ENCODE results near the gene NT5C1A.

Gene NT5C1A

DNA sequence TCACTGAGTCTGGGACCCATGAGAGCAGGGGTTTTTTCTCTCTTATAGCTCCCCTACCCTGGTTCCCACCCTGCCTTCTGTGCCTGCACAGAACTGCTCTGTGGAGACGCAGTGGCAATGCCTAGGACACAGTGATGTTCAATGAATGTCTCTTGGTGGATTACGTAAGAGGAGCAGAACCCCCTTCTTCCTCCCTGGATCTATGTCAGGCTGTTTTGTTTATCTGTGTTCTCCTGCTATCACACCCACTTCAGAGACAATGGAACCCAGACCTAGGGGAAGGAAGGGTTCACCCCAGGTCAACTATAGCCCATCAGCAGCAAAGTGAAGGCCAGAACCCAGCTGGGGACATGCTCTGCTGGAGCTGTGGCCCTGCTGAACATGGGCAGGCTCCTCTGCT lies 17.3 kb upstream of the NT5C1A start:
- DNase-seq: no peak

DNA sequence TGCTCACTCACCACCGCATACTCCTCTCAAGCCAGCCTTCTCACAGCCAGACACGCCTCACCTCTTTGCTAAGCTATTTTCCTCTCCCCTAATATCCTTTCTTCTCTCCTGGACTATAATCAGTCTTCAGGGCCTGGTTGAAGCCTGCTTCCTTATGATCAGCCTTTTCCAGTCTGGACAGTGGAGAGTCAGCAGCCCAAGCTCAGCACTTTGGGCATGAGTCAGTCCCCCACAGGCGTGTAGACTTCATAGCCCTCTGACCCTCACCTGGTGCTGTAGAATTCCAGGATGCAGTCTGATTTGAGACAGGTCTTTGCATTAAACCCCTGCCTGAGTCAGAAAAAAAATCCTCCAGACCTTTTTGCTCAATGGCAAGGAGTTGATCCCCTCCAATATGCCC lies 16.8 kb upstream of the NT5C1A start:
- no peak for DNase-seq

DNA sequence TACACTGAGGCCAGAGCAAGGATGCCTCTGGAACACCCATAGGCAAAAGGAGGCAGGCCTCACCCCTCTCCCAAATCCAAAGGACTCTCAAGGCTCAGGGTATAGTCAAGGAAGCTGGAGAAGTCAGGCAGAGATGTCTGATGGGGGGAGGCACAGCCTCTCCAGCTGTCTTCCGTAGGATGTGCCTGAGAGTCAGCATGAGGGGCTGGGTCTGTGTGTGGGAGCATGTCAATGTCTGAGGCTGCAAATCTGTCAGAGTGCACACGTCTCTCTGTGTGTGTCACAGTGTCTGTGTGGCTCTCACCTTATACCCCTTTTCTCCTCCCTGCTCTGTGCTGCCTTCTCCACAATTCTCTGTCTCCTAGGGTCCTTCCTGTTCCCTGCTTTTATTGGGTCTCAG lies 15.3 kb upstream of the NT5C1A start:
- no peak for DNase-seq

DNA sequence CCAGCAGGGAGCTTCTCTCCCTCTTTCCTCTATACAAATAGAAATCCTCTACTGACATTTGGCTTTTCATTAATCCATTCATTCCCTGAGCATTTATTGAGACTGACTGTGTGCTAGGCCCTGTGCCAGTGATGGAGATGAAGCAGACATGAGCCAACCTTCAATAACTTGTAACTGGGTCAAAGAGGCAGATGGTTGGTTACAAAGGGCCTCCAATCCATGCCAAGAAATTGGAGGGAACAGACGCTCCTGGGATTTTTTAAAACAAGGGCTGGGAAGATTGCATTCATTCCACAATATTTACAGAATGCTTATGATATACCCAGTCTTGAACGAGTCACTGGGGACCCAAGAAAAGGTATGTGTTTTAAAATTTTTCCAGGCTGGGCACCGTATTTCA lies 13.2 kb upstream of the NT5C1A start:
- DNase-seq: no peak

DNA sequence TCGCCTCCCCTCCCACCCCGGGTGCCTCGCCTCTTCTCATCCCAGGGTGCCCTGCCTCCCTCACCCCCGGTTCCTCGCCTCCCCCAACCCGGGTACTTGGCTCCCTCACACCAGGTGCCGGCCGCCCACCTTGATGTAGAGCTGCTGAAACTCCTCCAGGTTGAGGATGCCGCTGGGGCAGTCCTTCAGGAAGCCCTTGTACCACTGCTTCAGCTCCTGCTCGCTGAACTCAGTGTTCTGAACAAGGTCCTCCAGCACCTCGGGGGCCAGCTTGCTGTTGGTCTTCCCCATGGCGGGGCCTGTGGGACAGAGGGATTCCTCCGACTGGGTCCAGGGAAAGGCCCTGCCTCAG lies 12.4 kb upstream of the NT5C1A start:
- DNase-seq: no peak

DNA sequence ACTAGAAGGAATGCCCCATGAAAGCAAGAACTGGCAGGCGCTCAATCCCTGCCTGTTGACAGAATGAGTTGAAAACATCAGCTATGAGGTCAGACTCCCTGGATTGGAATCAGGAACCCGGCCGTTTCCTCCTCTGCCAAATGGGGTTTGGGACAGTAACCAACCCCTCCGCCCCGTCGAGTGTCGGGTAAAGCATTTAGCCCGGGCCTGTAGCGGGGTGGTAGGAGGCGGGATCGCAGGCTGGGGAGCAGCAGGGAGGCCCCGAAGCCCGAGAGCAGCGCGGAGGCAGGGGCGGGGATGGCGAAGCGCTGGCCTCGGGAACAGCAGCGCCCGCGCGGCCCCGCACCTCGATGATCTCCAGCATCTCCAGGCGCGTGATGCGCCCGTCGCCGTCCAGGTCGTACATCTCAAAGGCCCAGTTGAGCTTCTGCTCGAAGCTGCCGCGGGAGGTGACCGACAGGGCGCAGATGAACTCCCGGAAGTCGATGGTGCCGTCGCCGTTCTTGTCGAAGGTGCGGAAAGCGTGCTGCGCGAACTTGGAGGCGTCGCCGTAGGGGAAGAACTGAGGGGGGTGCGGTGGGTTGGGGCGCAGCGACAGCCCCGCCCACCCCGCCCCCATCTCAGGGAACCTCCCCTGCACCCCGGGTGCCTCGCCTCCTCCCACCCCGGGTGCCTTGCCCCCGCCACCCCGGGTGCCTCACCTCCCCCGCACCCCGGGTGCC lies 11.8 kb upstream of the NT5C1A start:
- DNase-seq: peak; percentile 79

DNA sequence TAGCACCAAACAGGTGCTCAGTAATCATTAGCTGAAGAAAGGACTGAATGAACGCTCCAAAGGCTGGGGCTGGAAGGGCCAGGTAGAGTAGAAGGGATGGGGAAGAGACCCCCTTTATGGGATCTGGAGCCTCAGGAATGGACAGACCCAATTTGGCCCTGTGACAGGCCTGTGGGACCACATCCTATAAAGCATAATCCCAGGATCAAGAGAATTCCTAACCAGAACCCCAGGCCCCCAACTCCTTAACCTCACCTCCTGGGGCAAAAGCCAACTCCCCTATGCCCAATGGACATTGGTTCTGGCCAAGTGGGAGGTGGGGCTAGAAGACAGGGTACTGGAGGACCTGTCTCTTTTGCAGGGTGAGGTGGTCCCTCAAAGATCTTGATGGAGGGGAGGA lies 10.1 kb upstream of the NT5C1A start:
- DNase-seq: no peak

DNA sequence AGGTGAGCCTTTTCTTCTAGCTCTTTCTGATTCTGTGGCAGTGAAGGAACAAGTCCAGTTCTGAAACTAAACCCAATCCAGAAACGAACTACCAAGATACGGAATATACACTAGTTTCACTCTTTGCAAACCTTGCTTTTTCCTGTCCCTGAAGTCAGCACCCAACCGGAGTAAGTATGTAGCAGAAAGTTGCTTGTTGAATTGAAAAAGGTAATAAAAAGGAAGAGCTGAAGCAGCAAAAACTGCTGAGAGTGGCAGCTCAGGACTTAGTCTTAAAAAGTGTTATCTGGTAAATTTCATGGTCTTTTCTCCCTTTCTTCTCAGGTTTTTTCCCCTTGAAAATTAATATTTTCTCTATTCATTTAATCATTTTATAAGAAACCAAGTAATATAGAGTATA lies 9.4 kb upstream of the NT5C1A start:
- DNase-seq: no peak

DNA sequence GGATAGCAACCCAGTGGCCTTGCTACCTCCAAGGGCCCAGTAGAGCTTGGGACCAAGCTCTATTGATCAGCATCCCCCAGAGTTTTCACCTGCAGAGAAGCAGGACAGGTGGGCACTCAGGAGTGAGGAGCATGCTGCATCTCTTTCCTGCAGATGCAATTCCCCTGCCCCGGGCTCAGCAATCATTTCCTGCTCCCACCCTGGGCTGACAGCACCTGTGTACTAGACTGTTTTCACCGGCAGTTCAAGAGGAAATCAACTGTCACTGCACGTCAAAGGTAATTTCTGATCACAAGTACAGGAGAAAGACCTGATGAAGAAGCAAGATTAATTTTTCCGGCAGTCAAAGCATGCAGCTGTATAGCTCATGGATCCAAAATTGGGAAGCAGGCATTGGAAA lies 8.8 kb upstream of the NT5C1A start:
- DNase-seq: peak; percentile 24

DNA sequence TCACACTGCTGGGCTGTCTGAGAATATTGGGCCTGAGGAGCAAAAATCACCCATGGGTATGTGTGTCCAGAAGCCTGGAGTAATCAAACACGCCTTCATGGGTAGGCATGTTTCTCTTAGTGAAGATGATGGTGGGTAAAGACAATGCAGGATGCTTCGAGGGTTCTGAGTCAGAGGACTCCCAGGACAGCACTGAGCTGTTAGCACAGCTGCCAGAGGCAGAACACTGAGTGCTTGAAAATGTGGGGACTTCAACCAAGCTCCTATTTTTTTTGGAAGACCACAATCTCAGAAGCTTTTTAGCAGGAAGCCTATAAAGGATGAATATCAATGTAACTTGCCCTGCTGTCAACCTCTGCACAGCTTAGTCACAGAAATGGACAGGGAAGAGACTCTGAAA lies 7.9 kb upstream of the NT5C1A start:
- no peak for DNase-seq

DNA sequence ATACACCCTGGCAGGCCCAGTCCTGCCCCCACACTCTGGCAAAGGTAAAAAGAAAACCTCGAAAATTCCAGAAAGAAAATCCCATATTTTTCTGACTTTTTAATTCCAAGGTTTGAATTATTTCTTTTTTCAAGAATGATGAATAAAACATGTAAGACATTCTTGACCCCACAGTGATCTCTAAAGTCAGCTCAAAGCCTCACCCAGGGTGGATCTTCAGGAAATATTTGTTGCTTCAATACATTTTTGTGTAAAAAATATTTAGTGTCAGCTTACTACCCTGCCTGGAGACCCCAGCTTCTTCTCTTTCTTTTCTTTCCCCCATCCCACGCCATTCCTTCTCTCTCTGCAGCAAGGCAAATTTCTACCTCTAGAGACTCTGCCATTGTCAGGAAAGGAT lies 7.0 kb upstream of the NT5C1A start:
- no peak for DNase-seq

DNA sequence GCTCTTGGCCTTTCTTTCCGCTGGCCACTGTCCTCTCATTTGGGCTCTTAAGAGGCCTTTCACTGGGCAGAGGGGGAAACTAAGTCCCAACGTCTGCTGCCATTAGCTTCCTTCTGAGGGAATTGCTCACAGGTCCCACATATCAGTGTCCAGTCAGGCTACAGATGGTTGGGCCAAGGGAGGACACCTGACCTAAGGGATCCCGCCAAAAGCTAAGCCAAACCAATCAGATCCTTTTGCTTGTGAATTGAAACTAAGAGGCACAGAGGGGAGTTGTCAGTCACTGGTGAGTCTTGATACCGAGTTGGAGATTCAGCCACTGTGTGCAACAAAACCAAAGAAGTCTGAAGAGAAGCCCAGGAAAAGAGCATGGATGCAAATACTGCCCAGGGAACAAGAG lies 5.7 kb upstream of the NT5C1A start:
- DNase-seq: no peak

DNA sequence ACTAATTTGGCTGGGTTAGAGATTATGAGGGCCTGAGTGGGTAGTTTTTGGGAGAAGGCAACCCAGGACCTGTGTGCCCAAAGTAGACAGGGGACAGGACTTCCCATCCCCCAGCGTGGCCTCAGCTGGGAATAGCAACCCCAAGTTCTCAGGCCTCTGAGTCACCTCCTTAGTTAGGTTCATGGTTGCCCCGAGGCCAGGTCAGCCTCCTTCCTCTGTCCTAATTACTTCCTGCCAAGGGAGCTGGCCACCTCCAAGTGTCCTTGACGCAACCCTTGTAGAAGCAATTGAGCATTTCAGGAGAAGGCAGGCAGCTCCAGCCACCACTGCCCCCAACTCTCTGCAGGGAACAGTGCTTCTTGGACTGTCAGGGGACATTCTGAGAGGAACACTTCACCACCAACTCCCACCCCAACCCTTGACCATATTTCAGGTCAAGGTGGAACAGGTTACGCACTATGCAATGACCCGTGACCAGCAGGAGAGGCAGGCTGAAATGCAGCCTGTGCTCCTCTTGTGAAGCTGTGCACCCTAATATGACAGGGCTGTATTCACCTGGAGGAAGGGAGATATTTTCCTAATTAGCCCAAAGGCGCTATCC lies 5.1 kb upstream of the NT5C1A start:
- no peak for DNase-seq

DNA sequence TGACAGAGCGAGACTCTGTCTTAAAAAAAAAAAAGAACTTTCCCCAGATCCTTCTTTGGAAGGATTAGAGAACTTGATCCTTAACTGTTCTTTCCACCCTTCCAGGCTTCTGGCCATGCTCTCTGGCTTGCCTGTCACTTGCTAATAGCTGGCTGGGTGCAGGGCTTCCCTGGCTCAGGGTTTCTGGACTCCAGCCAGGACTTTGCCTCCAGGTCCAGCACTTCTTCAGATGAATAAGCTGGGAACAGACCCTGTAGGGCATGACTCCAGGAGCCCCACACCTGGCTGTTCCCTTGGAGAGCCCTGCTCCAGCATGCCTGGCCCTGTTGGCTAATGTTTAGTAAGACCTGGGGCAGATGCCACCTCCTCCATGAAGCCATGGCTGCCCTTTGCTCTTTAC lies 3.3 kb upstream of the NT5C1A start:
- DNase-seq: no peak

DNA sequence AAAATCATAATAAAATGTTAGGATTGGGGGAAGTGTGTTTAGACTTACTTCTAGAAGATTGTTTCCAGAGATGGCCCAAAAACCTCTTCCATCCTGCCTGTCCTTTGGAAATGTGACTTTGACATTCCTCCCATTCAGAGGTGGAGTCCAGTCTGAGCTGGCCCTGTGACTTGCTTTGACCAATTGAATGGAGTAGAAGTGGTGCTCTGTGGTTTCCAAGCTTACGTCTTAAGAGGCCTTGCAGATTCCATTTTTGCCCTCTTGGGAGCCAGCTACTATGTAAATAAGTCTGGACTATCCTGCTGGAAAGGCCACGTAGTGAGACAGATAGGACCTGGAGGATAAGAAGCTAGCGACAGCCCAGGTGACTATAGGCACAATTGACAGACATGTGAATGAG lies 1.3 kb upstream of the NT5C1A start:
- no peak for DNase-seq

DNA sequence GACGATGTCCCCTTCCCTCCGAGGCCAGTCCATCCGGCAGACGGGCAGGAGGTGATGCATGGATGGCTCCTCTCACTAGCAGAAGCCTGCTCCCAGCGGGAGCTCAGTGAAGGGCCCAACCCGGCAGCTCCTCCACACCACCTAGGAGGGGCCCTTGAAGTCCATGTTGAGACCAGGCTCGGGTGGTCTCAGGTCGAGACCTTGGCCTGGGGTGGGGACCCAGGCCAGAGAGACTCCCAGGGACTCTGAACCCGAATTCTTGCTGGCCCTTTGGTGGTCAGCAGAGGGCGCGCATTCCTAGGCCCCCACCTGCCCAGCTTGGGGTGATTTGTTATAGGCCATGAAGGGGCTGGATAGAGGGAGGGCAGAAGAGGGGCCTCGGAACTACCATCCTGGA lies 642 bp upstream of the NT5C1A start:
- peak; percentile 48 for DNase-seq

DNA sequence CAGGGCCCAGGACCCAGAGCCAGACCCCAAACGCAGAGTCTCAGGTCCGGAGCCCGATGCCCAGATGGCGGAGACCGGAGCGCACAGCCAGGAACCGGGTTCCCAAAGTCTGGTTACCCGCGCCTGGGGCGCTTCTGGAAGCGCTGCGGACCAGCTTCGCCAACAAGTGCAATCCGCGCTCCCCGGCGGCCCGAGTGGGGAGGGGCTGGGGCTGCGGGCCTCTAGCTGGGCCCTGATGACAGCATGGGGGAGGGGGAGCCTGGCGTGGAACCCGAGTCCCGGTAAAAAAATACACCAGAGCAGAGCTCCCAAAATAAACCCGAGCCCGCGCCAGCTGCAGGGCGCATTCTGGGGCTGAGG lies 494 bp downstream of the NT5C1A start:
- DNase-seq: no peak

DNA sequence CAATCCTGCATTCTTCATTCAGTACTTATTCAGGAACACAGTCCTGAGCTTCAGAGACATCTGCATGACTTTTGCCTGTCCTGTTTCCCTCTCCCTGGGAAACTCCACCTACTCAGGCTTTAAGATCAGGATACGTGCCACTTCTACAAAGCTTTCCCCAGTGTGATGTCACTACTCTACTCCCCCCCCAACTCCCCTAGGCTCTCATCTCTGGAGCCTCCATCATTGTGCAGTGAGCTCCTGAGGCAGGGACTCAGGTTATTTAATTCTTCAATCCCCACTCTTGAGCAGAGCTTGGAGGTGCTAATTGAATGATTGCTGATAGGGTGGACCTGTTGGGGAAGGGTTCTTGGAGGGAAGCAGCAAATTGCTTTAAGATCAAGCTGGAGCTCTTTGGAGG lies 1.2 kb downstream of the NT5C1A start:
- no peak for DNase-seq

DNA sequence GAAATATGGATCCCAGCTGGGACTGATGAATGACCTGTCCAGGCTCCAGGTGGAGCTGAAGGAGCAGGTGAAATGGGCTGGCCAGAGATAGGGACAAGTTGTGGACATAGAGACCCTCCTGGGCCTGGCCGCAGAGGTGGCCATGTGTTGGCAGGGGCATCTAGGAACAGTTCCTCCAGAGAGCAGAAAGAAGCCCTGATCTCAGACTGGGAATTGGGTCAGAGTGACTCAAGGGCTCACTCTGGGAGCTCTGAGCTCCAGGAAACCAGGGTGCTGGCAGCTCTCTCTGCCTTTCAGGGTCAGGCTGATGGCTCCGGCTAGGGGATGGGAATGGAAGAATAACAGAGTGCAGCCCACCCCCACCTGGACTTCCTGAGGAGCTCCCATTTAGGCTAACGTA lies 3.0 kb downstream of the NT5C1A start:
- DNase-seq: no peak

DNA sequence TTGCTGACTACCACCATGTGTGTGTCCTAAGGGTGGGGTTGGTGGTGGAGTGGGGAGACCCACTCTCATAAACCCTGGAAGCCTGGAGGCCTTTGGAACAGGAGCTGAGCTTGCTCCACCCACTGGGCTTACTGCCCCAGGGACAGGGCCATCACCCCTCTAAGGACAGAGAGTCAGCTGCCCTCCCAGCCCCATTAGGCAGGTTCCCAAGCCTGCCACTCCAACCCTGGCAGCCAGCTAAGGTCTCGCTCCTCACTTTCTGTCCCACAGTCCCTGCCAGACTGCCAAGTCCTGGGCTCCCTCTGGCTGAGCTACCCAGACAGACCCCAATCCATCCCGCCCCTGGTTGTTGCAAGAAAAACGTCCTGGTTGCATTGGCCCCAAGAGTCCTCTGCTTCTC lies 3.8 kb downstream of the NT5C1A start:
- no peak for DNase-seq

DNA sequence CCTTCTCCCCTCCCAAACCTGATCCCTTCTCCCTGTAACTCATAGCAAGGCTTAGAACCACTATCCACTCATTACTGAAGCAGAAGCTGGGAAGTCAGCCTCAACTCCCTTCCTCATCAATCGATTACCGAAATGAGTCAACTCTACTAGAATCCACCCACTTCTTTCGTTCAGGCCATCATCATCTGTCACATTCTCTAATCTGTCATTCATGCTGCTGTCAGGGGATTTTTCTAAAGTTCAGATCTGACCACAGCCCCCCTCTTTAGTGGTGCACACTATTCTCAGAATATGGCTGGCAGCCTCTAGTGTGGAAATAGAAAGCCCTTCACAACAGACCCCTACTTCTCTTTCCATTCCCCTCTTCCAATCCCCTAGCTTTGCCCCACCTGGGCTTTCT lies 5.1 kb downstream of the NT5C1A start:
- DNase-seq: no peak

DNA sequence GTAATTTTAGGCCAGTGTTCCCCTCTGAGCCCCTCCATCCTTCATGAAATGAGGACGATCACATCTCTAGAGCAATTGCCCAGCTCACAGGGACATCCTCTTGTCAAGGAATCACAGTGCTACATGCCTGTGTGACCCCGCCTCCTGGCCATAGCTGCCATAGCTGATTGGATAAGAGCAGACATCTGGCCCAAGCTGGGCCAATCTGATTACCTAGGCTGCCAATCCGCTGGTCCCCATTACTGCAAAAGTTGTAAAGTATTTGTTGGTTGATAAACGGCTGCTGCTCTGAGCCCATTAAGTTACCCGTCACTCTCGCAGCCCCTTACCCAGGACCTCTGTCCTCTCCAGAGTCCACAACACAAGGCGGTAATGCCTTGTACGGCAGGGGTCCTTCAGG lies 8.3 kb downstream of the NT5C1A start:
- DNase-seq: no peak

DNA sequence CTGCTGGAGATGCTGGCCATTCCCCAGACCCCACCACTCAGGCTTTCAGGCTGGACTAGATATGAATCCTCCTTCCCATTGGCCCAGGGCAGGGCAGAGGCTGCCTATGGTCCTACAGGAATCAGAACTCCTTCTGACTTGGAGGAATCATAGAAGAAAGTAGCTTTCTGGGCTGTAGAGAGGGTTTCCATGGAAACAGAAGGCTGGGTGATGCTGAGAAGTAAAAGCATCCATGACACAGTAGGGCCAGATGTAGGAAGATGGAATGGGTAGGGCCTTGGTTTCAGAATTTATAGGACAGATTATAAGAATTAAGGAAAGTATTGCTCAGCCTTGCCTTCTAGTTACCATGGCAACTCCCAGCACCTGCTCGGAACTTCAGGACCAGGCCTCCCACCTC lies 9.0 kb downstream of the NT5C1A start:
- no peak for DNase-seq

DNA sequence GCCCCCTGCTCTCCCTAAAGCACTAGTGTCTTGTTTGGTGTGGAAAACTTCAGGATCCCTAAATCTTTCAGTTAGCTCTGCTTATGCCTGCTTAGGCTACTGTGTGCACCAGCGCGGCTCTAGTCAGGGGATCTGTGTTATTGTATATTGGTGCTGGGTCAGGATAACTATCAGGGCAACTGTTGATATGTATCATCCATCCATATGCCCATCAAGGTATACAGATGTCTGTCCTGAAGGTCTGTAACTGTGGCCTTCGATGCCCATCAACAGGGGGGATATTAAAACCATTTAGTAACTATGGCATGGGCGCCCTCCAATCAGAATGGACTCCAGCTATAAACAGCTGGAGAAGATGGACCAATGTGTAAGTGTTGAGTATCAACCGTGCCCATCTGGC lies 12.4 kb downstream of the NT5C1A start:
- DNase-seq: no peak

DNA sequence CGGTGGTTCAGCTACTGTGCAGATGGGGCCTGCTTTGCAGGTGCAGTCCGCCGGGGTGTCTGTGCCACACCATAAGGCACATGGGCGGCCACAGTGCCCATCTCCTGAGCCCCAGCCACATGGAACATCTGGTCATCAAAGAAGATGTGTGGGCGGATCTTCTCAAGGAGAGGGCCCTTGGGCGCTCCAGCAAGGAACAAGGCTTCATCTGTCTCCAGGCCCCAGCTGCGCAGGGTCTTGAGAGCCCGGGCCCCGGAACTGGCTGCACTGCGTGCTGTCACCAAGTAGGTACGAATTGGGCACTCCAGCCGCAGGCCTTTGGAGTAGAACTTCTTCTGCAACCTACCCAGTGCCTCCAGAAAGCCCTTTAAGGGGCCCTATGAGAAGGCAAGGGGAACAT lies 12.8 kb downstream of the NT5C1A start:
- no peak for DNase-seq

Data from CD4-positive, alpha-beta T cell treated with Interleukin-12 subunit alpha and Interleukin-12 subunit beta, for 1 hour (primary cell).